Body of pancreas (tissue), 4 donors: ENCODE results near the gene OXCT2. TPM values are rescaled to one million over a fixed set of nuclear protein-coding genes. Genes with fewer than 3 reads are reported as not detected.

Experiments used
- ATAC-seq: fragments of 150-250 bp; one replicate; pipeline ENCODE4 v1.9.1; 2016
- DNase-seq, 4 donors: peaks; one replicate each; pipeline ENCODE4 v3.0.0-alpha.2; 2019
- H3K27ac ChIP-seq, 4 donors: fragments of 200-600 bp; sonication (generic); 1 replicate in 3 of 4; 2 replicates in 1 of 4; pipeline versions ENCODE4 v1.5.1 to v1.6.1; 2016 to 2019; ENCODE audit warnings: mild to moderate bottlenecking in 1 of 4, mixed read lengths in 1 of 4, moderate library complexity in 1 of 4
- H3K27me3 ChIP-seq, 2 donors: fragments of 200-600 bp; sonication (generic); one replicate each; pipeline ENCODE4 v1.6.0; 2016; ENCODE audit warnings: mild to moderate bottlenecking in 1 of 2
- H3K36me3 ChIP-seq, 2 donors: fragments of 200-600 bp; sonication (generic); replicated peaks in 1 of 2; 2 replicates each; pipeline ENCODE4 v1.5.1; 2016; ENCODE audit warnings: low read depth in 2 of 2; ENCODE audit not compliant: insufficient read depth in 1 of 2
- H3K4me1 ChIP-seq: fragments of 200-600 bp; sonication (generic); one replicate; pipeline ENCODE4 v1.6.0; 2016
- H3K4me3 ChIP-seq, 2 donors: fragments of 200-600 bp; sonication (generic); 1 replicate in 1 of 2; 2 replicates in 1 of 2; pipeline ENCODE4 v1.5.1; 2016 to 2019
- H3K9me3 ChIP-seq, 3 donors: fragments of 200-600 bp; sonication (generic); 1 replicate in 2 of 3; 2 replicates in 1 of 3; pipeline ENCODE4 v1.5.1; 2016
- CTCF ChIP-seq, 7 experiments: fragments of 450-650 bp in 4 of 7; fragments of 200-600 bp in 3 of 7; sonication (generic) in 3 of 7; IDR thresholded peaks; one replicate each; pipeline ENCODE4 v1.5.1; 2016 to 2019; ENCODE audit warnings: antibody characterized with exemption in 7 of 7
- POLR2A ChIP-seq, 3 donors: fragments of 450-650 bp; IDR thresholded peaks; one replicate each; pipeline ENCODE4 v1.6.1; 2016; ENCODE audit warnings: antibody characterized with exemption in 3 of 3, mild to moderate bottlenecking in 2 of 3
- WGBS, 2 donors: methylation state at CpG; one replicate each; pipeline ENCODE4 v1.1.5; 2017; 5-methylcytosine and 5-hydroxymethylcytosine counted together
- intact Hi-C: fragments of 100-400 bp; cut with DNase I; formaldehyde crosslinking; loops from one replicate; pipeline ENCODE4 v1.15.1; 2023
- total RNA-seq, 2 donors: library from RNA; depleted of rRNA; stranded (reverse); fragments of >200 nt; gene quantifications; one replicate each; pipeline ENCODE4 v1.1.0, GENCODE V29; 2016

Gene OXCT2
- total RNA-seq, 2 donors from 2014 or later, result 2.6 to 4.6 TPM

- peak in 1 of 4 donors; percentile 39 for DNase-seq
- Histone ChIP-seq H3K4me3 (no peak overlapping the region), H3K36me3 (no peaks in the 10 kb centered on the region), H3K27ac (no peak overlapping the region), H3K4me1 (peaks cover 19% of the 10 kb centered on the region), H3K27me3 (no peaks in the 10 kb centered on the region), H3K9me3 (no peaks in the 10 kb centered on the region)
- 8 to 30% methylated on average over 1 of the region's 1 CpG for WGBS, 2 donors
- ATAC-seq, result no peak
- intact Hi-C loops, result no loop called here
- TF ChIP-seq POLR2A (IDR thresholded peaks at IDR 0.05), result no peak
- TF ChIP-seq CTCF (IDR thresholded peaks at IDR 0.05), result no peak
Measured at GRCh38 chr1:39795651-39796050, 24.5 kb upstream of the OXCT2 start.

GRCh38 chr1:39791838-39792237 lies 20.7 kb upstream of the OXCT2 start:
- no peak for DNase-seq
- Histone ChIP-seq H3K27me3 (no peaks in the 10 kb centered on the region), H3K9me3 (no peaks in the 10 kb centered on the region), H3K27ac (no peak overlapping the region), H3K4me3 (no peak overlapping the region), H3K4me1 (peaks cover 25% of the 10 kb centered on the region), H3K36me3 (no peaks in the 10 kb centered on the region)
- 91 to 98% methylated on average over 2 of the region's 2 CpGs for WGBS, 2 donors
- ATAC-seq, result no peak
- intact Hi-C loops, result no loop called here
- no peak for TF ChIP-seq POLR2A (IDR thresholded peaks at IDR 0.05)
- TF ChIP-seq CTCF (IDR thresholded peaks at IDR 0.05), result no peak

- ATAC-seq (no peak), DNase-seq (no peak)
- no peak for TF ChIP-seq CTCF (IDR thresholded peaks at IDR 0.05)
- TF ChIP-seq POLR2A (IDR thresholded peaks at IDR 0.05), result no peak
- H3K36me3 ChIP-seq, result no peaks in the 10 kb centered on the region
- 46 to 47% methylated on average over 12 to 15 of the region's 15 CpGs for WGBS, 2 donors
- peaks cover 27% of the 10 kb centered on the region for H3K4me1 ChIP-seq
- H3K9me3 ChIP-seq, result no peaks in the 10 kb centered on the region
- peak overlapping the region; percentile 6 to 50 for H3K4me3 ChIP-seq
- intact Hi-C loops, result no loop called here
- H3K27ac ChIP-seq, result peak overlapping the region; percentile 76 to 87 (median 78)
- H3K27me3 ChIP-seq, result no peaks in the 10 kb centered on the region
Measured at GRCh38 chr1:39789571-39790110, 18.5 kb upstream of the OXCT2 start.

GRCh38 chr1:39788758-39789570 lies 17.8 kb upstream of the OXCT2 start, which contains the start of gene BMP8B:
BMP8B (minus strand) TSS chr1:39788865; CDS start chr1:39788485, 380 bp downstream.
- TF ChIP-seq POLR2A (IDR thresholded peaks at IDR 0.05) (peak; percentile 43 to 52 (median 44)), CTCF (IDR thresholded peaks at IDR 0.05) (no peak)
- H3K36me3 ChIP-seq, result no peaks in the 10 kb centered on the region
- WGBS, 2 donors, result 1 to 40% methylated on average over 3 to 74 of the region's 91 CpGs
- H3K4me3 ChIP-seq, result peak within 1 kb of the TSS; percentile 6 to 50
- no peaks in the 10 kb centered on the region for H3K9me3 ChIP-seq
- H3K27ac ChIP-seq, result peak within 1 kb of the TSS; percentile 76 to 87 (median 78)
- H3K27me3 ChIP-seq, result no peaks in the 10 kb centered on the region
- H3K4me1 ChIP-seq, result peaks cover 27% of the 10 kb centered on the region
- DNase-seq (peak; percentile 77 to 85 (median 80)), ATAC-seq (peak; percentile 89)
- intact Hi-C loops, result no loop called here
